Measurements from ENCODE around the gene SUPT6H.

DNA sequence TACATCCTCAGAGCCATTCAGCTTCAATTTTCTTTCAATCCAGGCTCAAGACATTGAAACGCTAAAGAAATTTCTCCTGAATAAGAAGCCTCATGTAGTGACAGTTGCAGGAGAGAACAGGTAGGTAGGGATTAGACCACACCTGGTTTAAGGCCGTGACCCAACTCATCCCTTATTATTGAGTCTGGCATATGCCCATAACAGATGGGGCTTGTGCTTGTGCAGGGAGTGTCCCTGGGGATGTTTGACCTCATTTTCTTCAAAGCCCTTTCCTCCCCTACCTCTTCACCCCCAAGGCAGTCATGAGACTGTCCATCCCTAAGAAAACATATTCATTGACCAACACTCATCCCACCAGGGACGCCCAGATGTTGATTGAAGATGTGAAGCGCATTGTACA, 24.3 kb downstream of the SUPT6H start:
- TF ChIP-seq MAZ (IDR thresholded peaks at IDR 0.05; ENCODE audit: borderline replicate concordance, low read depth, low read length): no peak
- TF ChIP-seq, protein P1, sequence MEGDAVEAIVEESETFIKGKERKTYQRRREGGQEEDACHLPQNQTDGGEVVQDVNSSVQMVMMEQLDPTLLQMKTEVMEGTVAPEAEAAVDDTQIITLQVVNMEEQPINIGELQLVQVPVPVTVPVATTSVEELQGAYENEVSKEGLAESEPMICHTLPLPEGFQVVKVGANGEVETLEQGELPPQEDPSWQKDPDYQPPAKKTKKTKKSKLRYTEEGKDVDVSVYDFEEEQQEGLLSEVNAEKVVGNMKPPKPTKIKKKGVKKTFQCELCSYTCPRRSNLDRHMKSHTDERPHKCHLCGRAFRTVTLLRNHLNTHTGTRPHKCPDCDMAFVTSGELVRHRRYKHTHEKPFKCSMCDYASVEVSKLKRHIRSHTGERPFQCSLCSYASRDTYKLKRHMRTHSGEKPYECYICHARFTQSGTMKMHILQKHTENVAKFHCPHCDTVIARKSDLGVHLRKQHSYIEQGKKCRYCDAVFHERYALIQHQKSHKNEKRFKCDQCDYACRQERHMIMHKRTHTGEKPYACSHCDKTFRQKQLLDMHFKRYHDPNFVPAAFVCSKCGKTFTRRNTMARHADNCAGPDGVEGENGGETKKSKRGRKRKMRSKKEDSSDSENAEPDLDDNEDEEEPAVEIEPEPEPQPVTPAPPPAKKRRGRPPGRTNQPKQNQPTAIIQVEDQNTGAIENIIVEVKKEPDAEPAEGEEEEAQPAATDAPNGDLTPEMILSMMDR (conservative IDR thresholded peaks at IDR 0.05; ENCODE audit: low read depth, low read length): no peak
- no peak for TF ChIP-seq POLR2A (IDR thresholded peaks at IDR 0.05; ENCODE audit: low read depth, low read length)
- no peak for TF ChIP-seq NFE2L2 (IDR thresholded peaks at IDR 0.05; ENCODE audit: low read depth, low read length)
- TF ChIP-seq RAD21 (IDR thresholded peaks at IDR 0.05; ENCODE audit: low read length): no peak
- no peak for TF ChIP-seq FOS (IDR thresholded peaks at IDR 0.05; ENCODE audit: low read depth, low read length)
- no peak for TF ChIP-seq SMC3 (IDR thresholded peaks at IDR 0.05; ENCODE audit: low read depth, low read length)
- TF ChIP-seq, protein P2, sequence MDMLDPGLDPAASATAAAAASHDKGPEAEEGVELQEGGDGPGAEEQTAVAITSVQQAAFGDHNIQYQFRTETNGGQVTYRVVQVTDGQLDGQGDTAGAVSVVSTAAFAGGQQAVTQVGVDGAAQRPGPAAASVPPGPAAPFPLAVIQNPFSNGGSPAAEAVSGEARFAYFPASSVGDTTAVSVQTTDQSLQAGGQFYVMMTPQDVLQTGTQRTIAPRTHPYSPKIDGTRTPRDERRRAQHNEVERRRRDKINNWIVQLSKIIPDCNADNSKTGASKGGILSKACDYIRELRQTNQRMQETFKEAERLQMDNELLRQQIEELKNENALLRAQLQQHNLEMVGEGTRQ (IDR thresholded peaks at IDR 0.05; ENCODE audit: low read depth, low read length): no peak

All from IMR-90 (cell line).